IMR-90 (cell line): ENCODE measurements around the gene CACNA2D3. TPM values are rescaled to one million over a fixed set of nuclear protein-coding genes. Genes with fewer than 3 reads are reported as not detected.

ENCODE experiments used
- ATAC-seq: fragments of 200-7000 bp; cut with Tn5 transposase; 2 replicates; pipeline ENCODE4 v1.9.1; 2020; ENCODE audit warnings: low read depth, mild to moderate bottlenecking, moderate library complexity
- BruUV-seq: library from RNA; stranded (reverse); fragments of 400-500 nt; replicated peaks from 2 replicates; lab custom pipeline; 2021; lab: Mats Ljungman, UMichigan
- CTCF ChIA-PET: fragments of 300-600 bp; formaldehyde crosslinking; extraction: SDS; loops from one replicate; lab custom pipeline; 2021; ENCODE audit warnings: antibody characterized with exemption; lab: Yijun Ruan, JAX
- POLR2A ChIA-PET: fragments of 300-600 bp; sonication (Branson Sonifier 250); formaldehyde crosslinking; loops from one replicate; lab custom pipeline; 2022; ENCODE audit warnings: antibody characterized with exemption; ENCODE audit not compliant: unreplicated experiment; lab: Charles Lee
- DNase-seq: peaks from one replicate; pipeline ENCODE4 v3.0.0; 2013
- H2AFZ ChIP-seq: replicated peaks from 2 replicates; pipeline ENCODE3; 2013; ENCODE audit warnings: low read length, mild to moderate bottlenecking; ENCODE audit not compliant: poor library complexity
- H2AK5ac ChIP-seq: 2 replicates; pipeline ENCODE4 v1.6.1; 2013; ENCODE audit warnings: low read depth, low read length, inconsistent platforms
- H2AK9ac ChIP-seq: replicated peaks from 2 replicates; pipeline ENCODE3; 2013; ENCODE audit warnings: mild to moderate bottlenecking, low read depth, low read length, moderate library complexity; ENCODE audit not compliant: poor library complexity
- H2BK120ac ChIP-seq: 2 replicates; pipeline ENCODE4 v1.6.1; 2013; ENCODE audit warnings: low read depth, low read length, inconsistent platforms
- H2BK15ac ChIP-seq: 3 replicates; pipeline ENCODE4 v1.6.1; 2013; ENCODE audit warnings: low read depth, low read length, inconsistent platforms
- H2BK20ac ChIP-seq: 2 replicates; pipeline ENCODE4 v1.6.1; 2013; ENCODE audit warnings: low read depth, mild to moderate bottlenecking, inconsistent platforms, low read length, moderate library complexity
- H2BK5ac ChIP-seq: 2 replicates; pipeline ENCODE4 v1.6.1; 2013; ENCODE audit warnings: mild to moderate bottlenecking, low read depth, low read length, inconsistent platforms; ENCODE audit not compliant: poor library complexity, severe bottlenecking
- H3K14ac ChIP-seq: replicated peaks from 2 replicates; pipeline ENCODE4 v1.6.1; 2013; ENCODE audit warnings: low read depth, low read length, inconsistent platforms
- H3K18ac ChIP-seq: 2 replicates; pipeline ENCODE4 v1.6.1; 2013; ENCODE audit warnings: low read depth, low read length, control low read depth
- H3K23ac ChIP-seq: 2 replicates; pipeline ENCODE4 v1.6.1; 2013; ENCODE audit warnings: low read depth, low read length, inconsistent platforms
- H3K27ac ChIP-seq: 2 replicates; pipeline ENCODE4 v1.5.1; 2013; ENCODE audit warnings: mild to moderate bottlenecking, control low read depth, low read length; ENCODE audit not compliant: insufficient read depth
- H3K27me3 ChIP-seq: 2 replicates; pipeline ENCODE4 v1.6.1; 2013; ENCODE audit warnings: low read length; ENCODE audit not compliant: control insufficient read depth, insufficient read depth
- H3K36me3 ChIP-seq: 2 replicates; pipeline ENCODE4 v1.6.1; 2013; ENCODE audit warnings: low read length, mixed read lengths; ENCODE audit not compliant: control insufficient read depth, insufficient read depth
- H3K4ac ChIP-seq: 2 replicates; pipeline ENCODE4 v1.6.1; 2013; ENCODE audit warnings: low read depth, low read length, inconsistent platforms
- H3K4me1 ChIP-seq: 2 replicates; pipeline ENCODE4 v1.6.1; 2013; ENCODE audit warnings: low read length, mixed read lengths; ENCODE audit not compliant: control insufficient read depth, insufficient read depth
- H3K4me2 ChIP-seq: 2 replicates; pipeline ENCODE4 v1.6.1; 2013; ENCODE audit warnings: low read depth, mild to moderate bottlenecking, control low read depth, low read length, moderate library complexity
- H3K4me3 ChIP-seq: 2 replicates; pipeline ENCODE4 v1.5.1; 2013; ENCODE audit warnings: low read depth, mild to moderate bottlenecking, control low read depth, low read length, moderate library complexity; ENCODE audit not compliant: insufficient read depth
- H3K56ac ChIP-seq: 2 replicates; pipeline ENCODE4 v1.6.1; 2013; ENCODE audit warnings: low read length, inconsistent platforms; ENCODE audit not compliant: insufficient read depth; ENCODE audit errors: extremely low read depth
- H3K79me1 ChIP-seq, 2 experiments: 2 replicates each; pipeline ENCODE4 v1.6.1; 2013; ENCODE audit warnings: low read length in 2 of 2, inconsistent platforms in 1 of 2, low read depth in 1 of 2
- H3K9ac ChIP-seq: 2 replicates; pipeline ENCODE4 v1.6.1; 2013; ENCODE audit warnings: low read depth, low read length, control low read depth
- H3K9me1 ChIP-seq: 2 replicates; pipeline ENCODE4 v1.6.1; 2013; ENCODE audit warnings: low read length, inconsistent platforms; ENCODE audit not compliant: insufficient read depth
- H3K9me3 ChIP-seq: 2 replicates; pipeline ENCODE4 v1.6.1; 2013; ENCODE audit warnings: low read length; ENCODE audit not compliant: control insufficient read depth, insufficient read depth
- H4K20me1 ChIP-seq: 2 replicates; pipeline ENCODE4 v1.6.1; 2013; ENCODE audit warnings: low read length, inconsistent platforms; ENCODE audit not compliant: insufficient read depth
- H4K5ac ChIP-seq: 2 replicates; pipeline ENCODE4 v1.6.1; 2013; ENCODE audit warnings: mild to moderate bottlenecking, low read depth, low read length, control low read depth
- H4K8ac ChIP-seq, 2 experiments: 2 replicates each; pipeline ENCODE4 v1.6.1; 2013; ENCODE audit warnings: low read depth in 2 of 2, low read length in 2 of 2, control low read depth in 1 of 2, inconsistent platforms in 1 of 2
- H4K91ac ChIP-seq: 2 replicates; pipeline ENCODE4 v1.6.1; 2013; ENCODE audit warnings: low read depth, low read length, inconsistent platforms; ENCODE audit not compliant: insufficient read depth
- BHLHE40 ChIP-seq: fragments of 150-350 bp; IDR thresholded peaks from 2 replicates; pipeline ENCODE4 v1.6.1; 2016; ENCODE audit warnings: mild to moderate bottlenecking, low read depth, low read length
- RAD21 ChIP-seq: IDR thresholded peaks from 2 replicates; pipeline ENCODE4 v1.6.1; 2012; ENCODE audit warnings: low read length, improper control_type of control experiment
- WGBS, 2 experiments: methylation state at CpG; one replicate each; pipeline versions ENCODE4 v1.1.5 to v1.1.7; 2013; ENCODE audit warnings: missing lambda C conversion rate in 2 of 2; ENCODE audit not compliant: insufficient read length in 1 of 2; ENCODE audit errors: extremely low coverage in 2 of 2; 5-methylcytosine and 5-hydroxymethylcytosine counted together
- dilution Hi-C: fragments of 300-500 bp; cut with HindIII; formaldehyde crosslinking; loops from one replicate; pipeline ENCODE4 v1.14.3; 2018; ENCODE audit warnings: low sequenced_read_pairs; ENCODE audit not compliant: unreplicated experiment
- in situ Hi-C: fragments of 300-500 bp; cut with MboI; formaldehyde crosslinking; loops from 3 replicates; pipeline ENCODE4 v1.14.3; 2019; ENCODE audit warnings: low sequenced_read_pairs, inconsistent platforms, mixed read lengths
- intact Hi-C: fragments of 100-400 bp; cut with micrococcal nuclease; formaldehyde crosslinking; loops from 2 replicates; pipeline ENCODE4 v1.10.0; 2022
- polyA plus RNA-seq, 3 experiments: library from polyadenylated mRNA; depleted of rRNA; stranded (reverse); fragments of >200 nt; gene quantifications; 2 replicates each; pipeline ENCODE4 v1.2.3, GENCODE V29; 2012; ENCODE audit warnings: low replicate concordance in 1 of 3
- total RNA-seq: library from RNA; depleted of rRNA; stranded (reverse); fragments of >200 nt; gene quantifications from 2 replicates; pipeline ENCODE4 v1.2.3, GENCODE V29; 2012

Gene CACNA2D3
- total and polyA plus RNA-seq, 2 of the 4 experiments (the other 2 are of a cell fraction) = 0.36 to 0.41 TPM

DNA sequence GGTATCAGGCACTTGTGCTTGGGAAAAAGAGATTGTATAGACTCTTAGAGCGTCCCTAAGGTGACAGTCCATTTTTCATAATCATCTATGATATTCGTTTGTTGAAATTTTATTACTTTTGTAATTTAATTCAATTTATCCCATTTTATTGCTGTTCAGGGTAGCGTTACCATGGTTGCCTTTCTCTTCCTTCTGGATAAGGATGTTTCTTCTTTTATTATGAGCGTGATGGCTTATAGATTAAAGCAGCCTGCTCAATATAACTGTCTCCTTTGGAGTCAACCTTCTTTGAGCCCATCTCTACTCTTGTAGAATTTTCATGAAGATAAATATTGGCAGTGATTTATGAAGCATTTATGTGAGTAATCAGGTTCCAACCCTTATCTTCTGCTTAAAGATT lies 623.5 kb downstream of the CACNA2D3 start:
- Histone ChIP-seq H2AK9ac (no peak overlapping the region), H2BK120ac (no peak overlapping the region), H3K4me2 (no peak overlapping the region), H3K36me3 (no peaks in the 10 kb centered on the region), H4K5ac (no peak overlapping the region), H3K4me1 (0 out of 2 replicates have a peak, but pooled peaks cover 1% of the 10 kb centered on the region), H2BK15ac (no peak overlapping the region), H2AFZ (no peak overlapping the region), H3K14ac (no peak overlapping the region), H4K8ac (no peak overlapping the region), H3K9me3 (no peaks in the 10 kb centered on the region), H3K27me3 (peaks cover 4% of the 10 kb centered on the region), H4K20me1 (no peaks in the 10 kb centered on the region), H2AK5ac (no peak overlapping the region), H3K56ac (no peak overlapping the region), H3K18ac (no peak overlapping the region), H2BK20ac (no peak overlapping the region), H3K79me1 (no peaks in the 10 kb centered on the region), H3K9ac (no peak overlapping the region), H3K27ac (no peak overlapping the region), H3K4ac (no peak overlapping the region), H3K4me3 (no peak overlapping the region), H3K23ac (no peak overlapping the region), H4K91ac (no peak overlapping the region), H2BK5ac (no peak overlapping the region), H3K9me1 (no peaks in the 10 kb centered on the region)
- no peak for TF ChIP-seq RAD21
- no peak for TF ChIP-seq BHLHE40
- no peak for ATAC-seq
- no CpG with 5 or more reads among the region's 4 CpGs for WGBS, 2 experiments
- CTCF ChIA-PET = no interaction called here
- dilution Hi-C loops = no loop called here
- in situ Hi-C loops = no loop called here
- no TSS peak for BruUV-seq
- no peak for DNase-seq
- POLR2A ChIA-PET = no interaction called here
- intact Hi-C loops = no loop called here
